ENCODE data around the gene DYSF.

- no peak for TF ChIP-seq POLR2A (IDR thresholded peaks at IDR 0.05; ENCODE audit: low read depth, low read length)
- no peak for TF ChIP-seq POLR2AphosphoS5 (IDR thresholded peaks at IDR 0.05; ENCODE audit: insufficient read depth, low read depth, low read length)
- no peak for TF ChIP-seq CTCF (IDR thresholded peaks at IDR 0.05; ENCODE audit: extremely low read depth in 1 of 2, insufficient read depth in 1 of 2, low read depth in 1 of 2, low read length in 2 of 2)
- TF ChIP-seq JUN (IDR thresholded peaks at IDR 0.05; ENCODE audit: borderline replicate concordance, insufficient read depth, insufficient read length, low read depth): no peak
Observed at GRCh38 chr2:71604726-71605120, 151.4 kb downstream of the DYSF start.

All from endothelial cell of umbilical vein (primary cell).